GM19099 (cell line): Measurements from ENCODE around the gene PLA1A.

Source experiments
- POLR2A ChIP-seq: IDR thresholded peaks from 3 replicates; pipeline ENCODE4 v1.6.1; 2011; ENCODE audit warnings: low read depth; ENCODE audit not compliant: insufficient read length; ENCODE audit errors: extremely low read depth

PLA1A gene

DNA sequence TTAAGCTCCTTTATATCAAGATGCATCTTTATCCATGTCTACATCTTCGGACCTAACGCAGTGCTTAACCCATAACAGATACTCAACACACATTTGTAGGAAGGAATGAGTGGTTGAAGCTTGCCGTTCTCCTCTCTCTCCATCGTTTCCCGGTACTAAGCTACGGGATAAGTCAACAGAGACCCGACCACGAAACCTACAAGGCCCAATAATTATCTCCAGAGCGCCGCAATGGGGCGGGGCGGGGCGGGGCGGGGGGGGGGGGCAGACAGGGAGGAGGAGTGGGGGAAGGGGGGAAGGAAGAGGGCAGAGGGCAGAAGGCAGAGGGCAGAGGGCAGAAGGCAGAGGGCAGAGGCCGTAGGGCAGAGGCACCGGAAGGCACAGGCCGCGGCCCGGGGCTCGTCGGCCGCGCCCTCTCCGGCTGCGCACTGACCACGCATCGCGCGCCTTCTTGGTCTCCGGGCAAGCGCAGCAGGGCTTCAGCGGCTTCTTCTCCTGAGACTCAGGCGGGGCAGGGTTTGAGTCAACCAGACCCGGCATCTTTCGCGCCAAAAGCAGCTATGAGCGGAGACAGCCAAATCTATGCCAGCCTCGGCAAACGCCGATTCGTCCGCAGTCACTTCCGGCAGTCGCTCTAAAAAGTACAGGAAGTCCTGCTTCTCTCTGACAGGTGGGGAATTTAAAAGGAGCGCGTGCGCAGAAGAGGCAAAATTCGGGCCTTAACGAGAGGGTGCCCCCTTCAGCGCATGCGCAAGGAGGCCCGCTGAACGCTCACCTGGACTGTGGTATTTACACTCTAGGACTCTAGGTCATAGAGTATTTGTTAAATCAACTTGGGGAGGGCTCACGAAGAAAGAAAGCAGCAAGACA is 79.3 kb downstream of the PLA1A start, which contains the start of gene COX17:
Gene COX17 (minus strand): TSS at position 636 of the 870 bp plus-strand sequence. CDS start 96 bp downstream, at position 540.
- peak; percentile 76 for TF ChIP-seq POLR2A

GRCh38 chr3:119677641-119677934 is 79.9 kb downstream of the PLA1A start:
- TF ChIP-seq POLR2A = no peak
